HL-60 (cell line): ENCODE measurements around the gene CHTF8.

Experiments
- CTCF ChIP-seq: IDR thresholded peaks from one replicate; pipeline ENCODE4 v1.5.1; 2011; ENCODE audit warnings: low read length, control low read depth, inconsistent platforms; ENCODE audit not compliant: insufficient read depth
- GABPA ChIP-seq: IDR thresholded peaks from 2 replicates; pipeline ENCODE4 v1.6.1; 2012; ENCODE audit warnings: low read depth
- POLR2AphosphoS5 ChIP-seq: IDR thresholded peaks from 2 replicates; pipeline ENCODE4 v1.6.1; 2012; ENCODE audit warnings: low read depth
- REST ChIP-seq: IDR thresholded peaks from 2 replicates; pipeline ENCODE4 v1.6.1; 2012; ENCODE audit warnings: low read depth; ENCODE audit not compliant: insufficient replicate concordance
- SPI1 ChIP-seq: IDR thresholded peaks from 2 replicates; pipeline ENCODE4 v1.6.1; 2012; ENCODE audit warnings: low read depth, mild to moderate bottlenecking, borderline replicate concordance

GRCh38 chr16:69071036-69071435 lies 61.4 kb downstream of the CHTF8 start:
- TF ChIP-seq REST (no peak), CTCF (no peak), POLR2AphosphoS5 (no peak), GABPA (no peak), SPI1 (no peak)
